Measurements from ENCODE around the gene MT2A.

GRCh38 chr16:56657555-56658326 lies 49.4 kb downstream of the MT2A start, which contains the start of gene MT1F:
- TF ChIP-seq FOXM1 (IDR thresholded peaks at IDR 0.05; ENCODE audit: borderline replicate concordance, low read depth) (no peak), EP300 (IDR thresholded peaks at IDR 0.05; ENCODE audit: borderline replicate concordance) (no peak), CREB1 (IDR thresholded peaks at IDR 0.05; ENCODE audit: low read depth) (0 out of 2 replicates have a peak, but pooled peaks have one; percentile 18), TCF12 (IDR thresholded peaks at IDR 0.05; ENCODE audit: low read depth) (no peak), TAF1 (IDR thresholded peaks at IDR 0.05; ENCODE audit: low read depth) (peak; percentile 53; the same call in 1 of the 2 replicates), EGR1 (IDR thresholded peaks at IDR 0.05) (no peak)
- TF ChIP-seq, protein P1, sequence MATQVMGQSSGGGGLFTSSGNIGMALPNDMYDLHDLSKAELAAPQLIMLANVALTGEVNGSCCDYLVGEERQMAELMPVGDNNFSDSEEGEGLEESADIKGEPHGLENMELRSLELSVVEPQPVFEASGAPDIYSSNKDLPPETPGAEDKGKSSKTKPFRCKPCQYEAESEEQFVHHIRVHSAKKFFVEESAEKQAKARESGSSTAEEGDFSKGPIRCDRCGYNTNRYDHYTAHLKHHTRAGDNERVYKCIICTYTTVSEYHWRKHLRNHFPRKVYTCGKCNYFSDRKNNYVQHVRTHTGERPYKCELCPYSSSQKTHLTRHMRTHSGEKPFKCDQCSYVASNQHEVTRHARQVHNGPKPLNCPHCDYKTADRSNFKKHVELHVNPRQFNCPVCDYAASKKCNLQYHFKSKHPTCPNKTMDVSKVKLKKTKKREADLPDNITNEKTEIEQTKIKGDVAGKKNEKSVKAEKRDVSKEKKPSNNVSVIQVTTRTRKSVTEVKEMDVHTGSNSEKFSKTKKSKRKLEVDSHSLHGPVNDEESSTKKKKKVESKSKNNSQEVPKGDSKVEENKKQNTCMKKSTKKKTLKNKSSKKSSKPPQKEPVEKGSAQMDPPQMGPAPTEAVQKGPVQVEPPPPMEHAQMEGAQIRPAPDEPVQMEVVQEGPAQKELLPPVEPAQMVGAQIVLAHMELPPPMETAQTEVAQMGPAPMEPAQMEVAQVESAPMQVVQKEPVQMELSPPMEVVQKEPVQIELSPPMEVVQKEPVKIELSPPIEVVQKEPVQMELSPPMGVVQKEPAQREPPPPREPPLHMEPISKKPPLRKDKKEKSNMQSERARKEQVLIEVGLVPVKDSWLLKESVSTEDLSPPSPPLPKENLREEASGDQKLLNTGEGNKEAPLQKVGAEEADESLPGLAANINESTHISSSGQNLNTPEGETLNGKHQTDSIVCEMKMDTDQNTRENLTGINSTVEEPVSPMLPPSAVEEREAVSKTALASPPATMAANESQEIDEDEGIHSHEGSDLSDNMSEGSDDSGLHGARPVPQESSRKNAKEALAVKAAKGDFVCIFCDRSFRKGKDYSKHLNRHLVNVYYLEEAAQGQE (IDR thresholded peaks at IDR 0.05; ENCODE audit: low read depth) = no peak
- TF ChIP-seq, protein P2, sequence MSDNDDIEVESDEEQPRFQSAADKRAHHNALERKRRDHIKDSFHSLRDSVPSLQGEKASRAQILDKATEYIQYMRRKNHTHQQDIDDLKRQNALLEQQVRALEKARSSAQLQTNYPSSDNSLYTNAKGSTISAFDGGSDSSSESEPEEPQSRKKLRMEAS (IDR thresholded peaks at IDR 0.05) = no peak; the same call in 1 of the 2 replicates
